GM12872 (cell line): ENCODE measurements around the gene AK8.

Source experiments
- TF ChIP-seq, protein P1 (sequence below): IDR thresholded peaks from 3 replicates; pipeline ENCODE4 v1.5.1; 2011; ENCODE audit warnings: low read depth, mild to moderate bottlenecking, low read length, moderate library complexity; ENCODE audit not compliant: insufficient read depth

Gene AK8

DNA sequence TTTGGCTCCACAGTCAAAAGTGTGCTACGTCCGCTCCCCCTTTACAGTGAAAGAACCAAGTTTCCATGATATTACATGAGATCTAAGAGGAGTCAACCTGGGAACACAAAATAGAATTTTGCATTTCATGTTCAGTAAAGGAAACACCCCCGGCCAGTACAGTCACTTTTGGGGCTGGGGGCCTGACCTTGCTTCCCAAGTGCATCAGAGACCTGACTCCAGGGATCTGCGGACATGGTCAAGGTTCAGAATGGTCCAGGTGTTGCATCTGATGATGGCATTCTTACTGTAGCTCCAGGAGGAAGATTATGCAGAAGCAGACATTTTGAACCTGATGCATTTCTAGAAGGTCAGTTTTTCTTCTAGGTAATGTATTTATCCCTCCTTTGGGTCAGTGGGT lies 39.8 kb downstream of the AK8 start:
- TF ChIP-seq, protein P1, sequence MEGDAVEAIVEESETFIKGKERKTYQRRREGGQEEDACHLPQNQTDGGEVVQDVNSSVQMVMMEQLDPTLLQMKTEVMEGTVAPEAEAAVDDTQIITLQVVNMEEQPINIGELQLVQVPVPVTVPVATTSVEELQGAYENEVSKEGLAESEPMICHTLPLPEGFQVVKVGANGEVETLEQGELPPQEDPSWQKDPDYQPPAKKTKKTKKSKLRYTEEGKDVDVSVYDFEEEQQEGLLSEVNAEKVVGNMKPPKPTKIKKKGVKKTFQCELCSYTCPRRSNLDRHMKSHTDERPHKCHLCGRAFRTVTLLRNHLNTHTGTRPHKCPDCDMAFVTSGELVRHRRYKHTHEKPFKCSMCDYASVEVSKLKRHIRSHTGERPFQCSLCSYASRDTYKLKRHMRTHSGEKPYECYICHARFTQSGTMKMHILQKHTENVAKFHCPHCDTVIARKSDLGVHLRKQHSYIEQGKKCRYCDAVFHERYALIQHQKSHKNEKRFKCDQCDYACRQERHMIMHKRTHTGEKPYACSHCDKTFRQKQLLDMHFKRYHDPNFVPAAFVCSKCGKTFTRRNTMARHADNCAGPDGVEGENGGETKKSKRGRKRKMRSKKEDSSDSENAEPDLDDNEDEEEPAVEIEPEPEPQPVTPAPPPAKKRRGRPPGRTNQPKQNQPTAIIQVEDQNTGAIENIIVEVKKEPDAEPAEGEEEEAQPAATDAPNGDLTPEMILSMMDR = no peak

- TF ChIP-seq, protein P1 = no peak
Measured at GRCh38 chr9:132837501-132838286, 40.4 kb downstream of the AK8 start.

- TF ChIP-seq, protein P1 = no peak
Measured at GRCh38 chr9:132834343-132834742, 43.7 kb downstream of the AK8 start.

DNA sequence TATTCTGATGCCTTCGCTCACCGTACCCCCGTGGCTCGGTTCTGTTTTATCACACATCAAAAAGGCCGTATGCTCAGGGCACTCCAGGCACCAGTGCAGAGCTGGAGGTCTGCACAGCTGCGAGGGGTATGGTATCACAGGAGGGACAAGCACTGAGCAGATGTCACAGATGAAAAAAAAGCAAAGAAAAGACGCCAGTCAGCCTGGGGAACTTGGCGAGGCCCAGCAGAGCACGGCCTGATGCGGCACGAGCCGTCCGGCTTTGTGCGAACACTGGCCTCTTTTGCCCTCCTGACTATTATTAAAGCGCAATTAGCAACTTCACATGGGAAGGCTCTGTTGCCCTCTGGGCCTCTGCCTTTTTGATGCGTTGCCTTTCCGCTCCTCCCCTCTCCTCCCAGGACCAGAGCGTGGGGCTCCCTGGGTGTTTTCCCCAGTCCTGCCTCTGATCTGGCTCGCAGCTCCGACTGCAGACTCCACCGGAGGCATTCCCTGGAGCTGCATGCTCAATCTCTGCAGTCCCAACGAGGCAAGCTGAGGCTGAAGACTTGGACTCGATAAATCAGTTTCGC lies 44.4 kb downstream of the AK8 start:
- TF ChIP-seq, protein P1 = no peak

GRCh38 chr9:132832171-132832881 lies 45.8 kb downstream of the AK8 start:
- TF ChIP-seq, protein P1 = no peak

DNA sequence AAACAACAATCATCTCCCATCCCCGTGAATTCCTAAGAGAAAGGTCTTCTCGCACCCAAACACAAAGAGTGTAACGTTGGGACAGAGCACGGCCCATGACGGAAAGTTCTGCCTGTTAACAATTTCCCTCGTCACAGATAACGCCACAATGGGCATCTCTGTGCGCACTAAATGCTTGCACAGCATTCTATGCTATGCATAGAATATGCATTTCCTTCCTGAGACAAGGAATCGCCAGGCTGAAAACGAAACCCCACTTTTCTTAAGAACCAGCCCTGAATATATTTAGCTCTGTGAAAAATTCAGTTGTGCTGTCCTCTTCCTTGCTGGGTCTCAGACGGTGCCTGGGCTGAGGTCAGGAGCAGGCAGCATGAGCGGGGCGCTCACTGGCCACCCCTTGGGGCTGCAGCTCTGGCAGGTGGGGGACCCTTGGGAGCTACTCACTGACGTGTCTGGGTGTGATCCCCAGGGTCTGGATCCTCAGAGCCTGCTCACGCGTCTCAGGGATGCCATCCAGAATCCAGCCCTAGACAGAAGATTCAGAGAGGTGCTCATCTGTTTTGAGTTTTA lies 49.8 kb downstream of the AK8 start:
- TF ChIP-seq, protein P1 = no peak

DNA sequence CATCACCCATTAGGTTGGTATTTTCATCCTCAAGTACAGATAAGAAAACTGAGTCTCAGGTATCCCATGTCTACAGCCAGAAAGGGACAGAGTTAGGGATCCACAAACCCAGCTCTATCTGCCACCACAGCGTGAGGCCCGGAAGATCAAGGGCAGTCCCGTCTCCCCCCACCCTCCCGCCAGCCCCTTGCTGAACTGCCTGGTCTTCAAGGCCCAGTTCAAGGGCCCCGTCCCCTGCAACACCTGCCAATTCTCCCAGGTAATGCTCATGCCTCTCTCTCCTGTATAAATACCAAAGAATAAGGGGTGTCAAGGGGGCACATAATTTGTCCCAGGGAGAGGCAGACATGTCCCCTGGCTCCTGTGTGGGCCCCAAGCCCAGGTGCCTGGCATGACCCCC lies 50.7 kb downstream of the AK8 start:
- TF ChIP-seq, protein P1 = no peak
